HCT116 (cell line): Measurements from ENCODE around the gene DEPDC5. TPM values are rescaled to one million over a fixed set of nuclear protein-coding genes. Genes with fewer than 3 reads are reported as not detected.

Experiments
- ATAC-seq: fragments of 200-7000 bp; cut with Tn5 transposase; 2 replicates; pipeline ENCODE4 v1.9.1; 2020; ENCODE audit warnings: mild to moderate bottlenecking, moderate library complexity
- BruUV-seq: library from RNA; stranded (reverse); fragments of 400-500 nt; replicated peaks from 2 replicates; lab custom pipeline; 2021; lab: Mats Ljungman, UMichigan
- CTCF ChIA-PET: fragments of 300-600 bp; sonication (Branson Sonifier 250); formaldehyde crosslinking; loops from one replicate; lab custom pipeline; 2021; ENCODE audit warnings: antibody characterized with exemption; lab: Charles Lee
- POLR2A ChIA-PET: fragments of 300-600, 350-600 bp; sonication (Branson Sonifier 250); formaldehyde crosslinking; loops from one replicate; lab custom pipeline; 2021; ENCODE audit warnings: antibody characterized with exemption; lab: Charles Lee
- RAD21 ChIA-PET, 2 experiments: fragments of 300-600 bp; sonication (Branson Sonifier 250); formaldehyde crosslinking; loops; one replicate each; lab custom pipeline; 2023; ENCODE audit warnings: low total read pairs in 2 of 2; ENCODE audit not compliant: uncharacterized antibody in 2 of 2, unreplicated experiment in 2 of 2, low non-redundant PET in 1 of 2; lab: Charles Lee
- DNase-seq: peaks from one replicate; pipeline ENCODE4 v3.0.0-alpha.2; 2010; ENCODE audit warnings: low read depth, low spot score
- H2AFZ ChIP-seq: fragments of 200-600 bp; shearing (Covaris generic), sonication (generic); 2 replicates; pipeline ENCODE4 v1.6.1; 2017; ENCODE audit warnings: low read depth, mixed run types, mixed read lengths, antibody characterized with exemption, low read length; ENCODE audit not compliant: poor library complexity, severe bottlenecking
- H3K27ac ChIP-seq: 2 replicates; pipeline ENCODE4 v1.5.1; 2012; ENCODE audit warnings: low read depth, low read length
- H3K27me3 ChIP-seq: fragments of 200-600 bp; sonication (generic); 2 replicates; pipeline ENCODE4 v1.6.1; 2016; ENCODE audit warnings: mixed run types, low read length, mixed read lengths; ENCODE audit not compliant: insufficient read depth
- H3K36me3 ChIP-seq, 2 experiments: fragments of 200-500 bp in 1 of 2; fragments of 200-600 bp in 1 of 2; sonication (Bioruptor generic) in 1 of 2; sonication (generic) in 1 of 2; 2 replicates each; pipeline versions ENCODE4 v1.5.1 to v1.6.1; 2014 to 2016; ENCODE audit warnings: low read length in 2 of 2, inconsistent platforms in 1 of 2, mixed read lengths in 1 of 2, mixed run types in 1 of 2; ENCODE audit not compliant: insufficient read depth in 2 of 2, control insufficient read depth in 1 of 2
- H3K4me1 ChIP-seq, 2 experiments: fragments of 200-600 bp in 1 of 2; sonication (generic) in 1 of 2; 2 replicates each; pipeline versions ENCODE4 v1.5.1 to v1.6.1; 2012 to 2017; ENCODE audit warnings: low read length in 2 of 2, inconsistent platforms in 1 of 2, mild to moderate bottlenecking in 1 of 2, mixed read lengths in 1 of 2, mixed run types in 1 of 2, moderate library complexity in 1 of 2; ENCODE audit not compliant: insufficient read depth in 2 of 2, control insufficient read depth in 1 of 2
- H3K4me2 ChIP-seq: fragments of 200-600 bp; sonication (generic); 2 replicates; pipeline ENCODE4 v1.6.1; 2017; ENCODE audit warnings: mixed run types, low read length, mixed read lengths
- H3K4me3 ChIP-seq, 2 experiments: fragments of 200-600 bp in 1 of 2; sonication (generic) in 1 of 2; replicated peaks in 1 of 2; 2 replicates each; pipeline ENCODE4 v1.5.1; 2011 to 2016; ENCODE audit warnings: low read length in 2 of 2, control low read depth in 1 of 2, low read depth in 1 of 2, mild to moderate bottlenecking in 1 of 2, mixed read lengths in 1 of 2, mixed run types in 1 of 2
- H3K79me2 ChIP-seq: fragments of 200-600 bp; sonication (generic); 2 replicates; pipeline ENCODE4 v1.6.1; 2017; ENCODE audit warnings: mild to moderate bottlenecking, mixed run types, low read length, moderate library complexity, mixed read lengths; ENCODE audit not compliant: insufficient read depth
- H3K9ac ChIP-seq: fragments of 200-600 bp; sonication (generic); 2 replicates; pipeline ENCODE4 v1.6.1; 2016; ENCODE audit warnings: low read length, mixed read lengths
- H3K9me2 ChIP-seq: fragments of 200-600 bp; sonication (generic), shearing (Covaris generic); 2 replicates; pipeline ENCODE4 v1.6.1; 2017; ENCODE audit warnings: mixed run types, mild to moderate bottlenecking, moderate library complexity; ENCODE audit not compliant: insufficient read depth
- H3K9me3 ChIP-seq, 2 experiments: fragments of 200-500 bp in 1 of 2; fragments of 200-600 bp in 1 of 2; sonication (Bioruptor generic) in 1 of 2; sonication (generic) in 1 of 2; 2 replicates each; pipeline ENCODE4 v1.6.1; 2014 to 2017; ENCODE audit warnings: low read length in 2 of 2, mixed read lengths in 2 of 2, inconsistent platforms in 1 of 2, low read depth in 1 of 2, mild to moderate bottlenecking in 1 of 2, mixed run types in 1 of 2, moderate library complexity in 1 of 2; ENCODE audit not compliant: control insufficient read depth in 1 of 2, insufficient read depth in 1 of 2
- H4K20me1 ChIP-seq: fragments of 200-600 bp; sonication (generic), shearing (Covaris generic); 2 replicates; pipeline ENCODE4 v1.6.1; 2017; ENCODE audit warnings: mixed run types, mild to moderate bottlenecking, moderate library complexity; ENCODE audit not compliant: insufficient read depth
- CBX3 ChIP-seq: IDR thresholded peaks from 2 replicates; pipeline ENCODE4 v1.6.1; 2012; ENCODE audit warnings: low read depth
- FOSL1 ChIP-seq: IDR thresholded peaks from 2 replicates; pipeline ENCODE4 v1.6.1; 2012; ENCODE audit warnings: low read depth
- JUND ChIP-seq: IDR thresholded peaks from 2 replicates; pipeline ENCODE4 v1.6.1; 2012
- MAX ChIP-seq: IDR thresholded peaks from 2 replicates; pipeline ENCODE4 v1.6.1; 2012
- POLR2AphosphoS5 ChIP-seq: IDR thresholded peaks from 2 replicates; pipeline ENCODE4 v1.6.1; 2011; ENCODE audit warnings: mild to moderate bottlenecking, low read depth, low read length, moderate library complexity
- REST ChIP-seq: IDR thresholded peaks from 2 replicates; pipeline ENCODE4 v1.6.1; 2012; ENCODE audit warnings: low read depth
- SIN3A ChIP-seq: IDR thresholded peaks from 2 replicates; pipeline ENCODE4 v1.6.1; 2012; ENCODE audit warnings: low read depth
- SP1 ChIP-seq: IDR thresholded peaks from 2 replicates; pipeline ENCODE4 v1.6.1; 2012; ENCODE audit warnings: low read depth
- ZBTB33 ChIP-seq: IDR thresholded peaks from 2 replicates; pipeline ENCODE4 v1.6.1; 2011; ENCODE audit warnings: mild to moderate bottlenecking, low read length, moderate library complexity; ENCODE audit not compliant: insufficient replicate concordance; ENCODE audit errors: extremely low read depth
- ZNF274 ChIP-seq: fragments of 200-500 bp; sonication (Bioruptor generic); IDR thresholded peaks from 2 replicates; pipeline ENCODE4 v1.6.1; 2014; ENCODE audit warnings: mild to moderate bottlenecking, low read depth, low read length, inconsistent platforms
- intact Hi-C: fragments of 100-400 bp; cut with micrococcal nuclease; formaldehyde crosslinking; loops from 2 replicates; pipeline ENCODE4 v1.10.0; 2022
- total RNA-seq: library from RNA; stranded (reverse); gene quantifications from one replicate; pipeline ENCODE4 v1.2.1, GENCODE V29; 2021; ENCODE audit not compliant: unreplicated experiment

Gene DEPDC5
- total RNA-seq, 1 experiment from 2014 or later = 35.0 TPM

- H3K79me2 ChIP-seq = peaks cover 87% of the 10 kb centered on the region
- no peaks in the 10 kb centered on the region for H3K9me3 ChIP-seq
- POLR2A ChIA-PET = no interaction called here
- no peak overlapping the region for H3K27ac ChIP-seq
- peaks cover 7 to 27% of the 10 kb centered on the region in 2 experiments; a peak in 2 of 4 replicates for H3K4me1 ChIP-seq
- peaks cover 23% of the 10 kb centered on the region; the same call in 1 of the 2 replicates for H4K20me1 ChIP-seq
- intact Hi-C loops = no loop called here
- no peak overlapping the region for H3K4me2 ChIP-seq
- no peaks in the 10 kb centered on the region for H3K9me2 ChIP-seq
- CTCF ChIA-PET = interaction anchor here (1.2 to 1.7 kb wide), 3 partner anchors 17 to 502 kb away, joined by 3 to 6 read pairs (median 5); no protein-coding TSS in a partner anchor
- DNase-seq = no peak
- no peak for ATAC-seq
- H3K4me3 ChIP-seq = no peak overlapping the region
- BruUV-seq = no TSS peak
- H3K36me3 ChIP-seq = peaks cover 46 to 48% of the 10 kb centered on the region in 2 experiments
- no peak overlapping the region for H2AFZ ChIP-seq
- TF ChIP-seq MAX (no peak), JUND (no peak)
- RAD21 ChIA-PET = no interaction called here
- H3K27me3 ChIP-seq = no peaks in the 10 kb centered on the region
- no peak overlapping the region for H3K9ac ChIP-seq
Measured at GRCh38 chr22:31953261-31953660, 199.4 kb downstream of the DEPDC5 start.

GRCh38 chr22:31954535-31955523, 201.0 kb downstream of the DEPDC5 start:
- DNase-seq = no peak
- ATAC-seq = no peak
- POLR2A ChIA-PET = no interaction called here
- TF ChIP-seq JUND (no peak), ZBTB33 (no peak), SIN3A (no peak), POLR2AphosphoS5 (no peak), FOSL1 (no peak), SP1 (no peak), REST (no peak), MAX (no peak), CBX3 (no peak), ZNF274 (no peak)

More at GRCh38 chr22:31954535-31955523, 201.0 kb downstream of the DEPDC5 start:
- Histone ChIP-seq H3K27ac (no peak overlapping the region; the same call in 1 of the 2 replicates), H4K20me1 (peaks cover 15% of the 10 kb centered on the region; the same call in 1 of the 2 replicates), H3K79me2 (peaks cover 72% of the 10 kb centered on the region), H3K36me3 (peaks cover 34 to 40% of the 10 kb centered on the region in 2 experiments), H3K9ac (no peak overlapping the region), H2AFZ (no peak overlapping the region), H3K4me2 (no peak overlapping the region), H3K4me1 (peaks cover 7 to 27% of the 10 kb centered on the region in 2 experiments; a peak in 2 of 4 replicates), H3K27me3 (no peaks in the 10 kb centered on the region), H3K4me3 (no peak overlapping the region), H3K9me3 (no peaks in the 10 kb centered on the region), H3K9me2 (no peaks in the 10 kb centered on the region)
- BruUV-seq = no TSS peak
- intact Hi-C loops = no loop called here
- CTCF ChIA-PET = interaction anchor here (1.0 kb wide), 1 partner anchor 289 kb away, joined by 3 read pairs; no protein-coding TSS in a partner anchor
- RAD21 ChIA-PET = interaction anchor here in 1 of 2 experiments (0.6 kb wide), 1 partner anchor 291 kb away, joined by 4 read pairs; no protein-coding TSS in a partner anchor
